Activated naive CD8-positive, alpha-beta T cell treated with anti-CD3 and anti-CD28 coated beads, Interleukin-2, amount 50 U/mL, for 16 hours (primary cell): Measurements from ENCODE around the gene CABCOCO1.

Experiments used
- DNase-seq: peaks from one replicate; pipeline ENCODE4 v3.0.0-alpha.2; 2020; ENCODE audit warnings: low read depth, low spot score

The CABCOCO1 gene

GRCh38 chr10:61662794-61663259, at the start of gene CABCOCO1:
CABCOCO1 (plus strand) TSS chr10:61662929; CDS start chr10:61662973, 44 bp downstream.
- DNase-seq = no peak

- DNase-seq = no peak
These were observed 49.1 kb upstream of the CABCOCO1 start for GRCh38 chr10:61613665-61614064.

- no peak for DNase-seq
These were observed 46.1 kb upstream of the CABCOCO1 start for GRCh38 chr10:61616611-61617010.

GRCh38 chr10:61617180-61617579, 45.5 kb upstream of the CABCOCO1 start:
- DNase-seq = no peak

GRCh38 chr10:61617586-61617985, 45.1 kb upstream of the CABCOCO1 start:
- DNase-seq = no peak

GRCh38 chr10:61618388-61618961, 44.3 kb upstream of the CABCOCO1 start:
- no peak for DNase-seq

GRCh38 chr10:61620506-61620905, 42.2 kb upstream of the CABCOCO1 start:
- no peak for DNase-seq

GRCh38 chr10:61621605-61622051, 41.1 kb upstream of the CABCOCO1 start:
- DNase-seq = no peak

GRCh38 chr10:61623161-61623560, 39.6 kb upstream of the CABCOCO1 start:
- DNase-seq = no peak

- DNase-seq = no peak
These were observed 36.5 kb upstream of the CABCOCO1 start for GRCh38 chr10:61626209-61626608.

GRCh38 chr10:61627266-61627665, 35.5 kb upstream of the CABCOCO1 start:
- no peak for DNase-seq

- DNase-seq = no peak
These were observed 34.4 kb upstream of the CABCOCO1 start for GRCh38 chr10:61628151-61628874.

- no peak for DNase-seq
These were observed 33.7 kb upstream of the CABCOCO1 start for GRCh38 chr10:61628875-61629513.

- no peak for DNase-seq
These were observed 33.2 kb upstream of the CABCOCO1 start for GRCh38 chr10:61629576-61629975.

GRCh38 chr10:61632057-61632670, 30.6 kb upstream of the CABCOCO1 start:
- no peak for DNase-seq

- no peak for DNase-seq
These were observed 29.1 kb upstream of the CABCOCO1 start for GRCh38 chr10:61633665-61634064.

GRCh38 chr10:61634746-61635145, 28.0 kb upstream of the CABCOCO1 start:
- DNase-seq = no peak

GRCh38 chr10:61635471-61635870, 27.3 kb upstream of the CABCOCO1 start:
- DNase-seq = no peak

- no peak for DNase-seq
These were observed 26.8 kb upstream of the CABCOCO1 start for GRCh38 chr10:61635932-61636331.

- no peak for DNase-seq
These were observed 22.8 kb upstream of the CABCOCO1 start for GRCh38 chr10:61639952-61640351.

GRCh38 chr10:61640856-61641255, 21.9 kb upstream of the CABCOCO1 start:
- no peak for DNase-seq

GRCh38 chr10:61642150-61642571, 20.6 kb upstream of the CABCOCO1 start:
- DNase-seq = no peak
